ENCODE measurements around the gene SLC35G2. TPM values are rescaled to one million over a fixed set of nuclear protein-coding genes. Genes with fewer than 3 reads are reported as not detected.
A peak's percentile ranks its signal among the peaks of the same experiment; 100 is the strongest.
"Not testable (repeated sequence)": the region's sequence is repeated elsewhere in the genome, so short reads cannot be mapped to it uniquely, and the experiment has no call there.

SLC35G2 gene
- total RNA-seq, 1 donor from 2014 or later: 8.2 TPM

DNA sequence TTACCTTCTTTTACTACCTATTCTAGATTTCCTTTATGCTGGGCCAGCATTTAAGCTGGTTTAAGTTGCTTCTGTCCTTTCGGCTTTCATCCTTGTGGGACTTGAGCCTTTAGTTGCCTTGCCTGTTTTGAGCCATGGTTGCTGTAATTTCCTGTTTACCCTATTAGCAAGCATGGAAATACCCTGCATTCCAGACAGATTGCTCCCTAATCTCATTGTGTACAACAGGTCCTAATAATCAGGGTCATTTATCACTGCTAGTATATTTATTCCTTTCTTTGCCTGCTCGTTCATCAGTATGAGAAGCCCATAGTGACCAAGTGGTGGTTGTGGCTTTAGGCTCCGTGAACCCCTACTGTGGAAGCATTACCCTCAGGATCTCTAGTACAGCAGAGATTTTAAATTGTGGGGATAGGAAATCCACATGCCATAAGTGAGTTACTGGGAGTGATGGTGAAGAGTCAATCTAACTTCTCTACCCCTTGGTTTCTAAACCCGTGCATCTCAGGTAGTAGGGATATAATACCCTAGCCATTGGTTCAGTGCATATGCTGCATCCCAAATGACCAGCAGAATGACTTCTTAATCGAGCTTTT is 75.0 kb downstream of the SLC35G2 start:
- Mint-ChIP-seq H3K36me3 (ENCODE audit: low read depth, unreplicated experiment) (peaks cover 18% of the 10 kb centered on the region), H3K27ac (ENCODE audit: unreplicated experiment) (peak overlapping the region; percentile 90)
- TF ChIP-seq, protein P1, sequence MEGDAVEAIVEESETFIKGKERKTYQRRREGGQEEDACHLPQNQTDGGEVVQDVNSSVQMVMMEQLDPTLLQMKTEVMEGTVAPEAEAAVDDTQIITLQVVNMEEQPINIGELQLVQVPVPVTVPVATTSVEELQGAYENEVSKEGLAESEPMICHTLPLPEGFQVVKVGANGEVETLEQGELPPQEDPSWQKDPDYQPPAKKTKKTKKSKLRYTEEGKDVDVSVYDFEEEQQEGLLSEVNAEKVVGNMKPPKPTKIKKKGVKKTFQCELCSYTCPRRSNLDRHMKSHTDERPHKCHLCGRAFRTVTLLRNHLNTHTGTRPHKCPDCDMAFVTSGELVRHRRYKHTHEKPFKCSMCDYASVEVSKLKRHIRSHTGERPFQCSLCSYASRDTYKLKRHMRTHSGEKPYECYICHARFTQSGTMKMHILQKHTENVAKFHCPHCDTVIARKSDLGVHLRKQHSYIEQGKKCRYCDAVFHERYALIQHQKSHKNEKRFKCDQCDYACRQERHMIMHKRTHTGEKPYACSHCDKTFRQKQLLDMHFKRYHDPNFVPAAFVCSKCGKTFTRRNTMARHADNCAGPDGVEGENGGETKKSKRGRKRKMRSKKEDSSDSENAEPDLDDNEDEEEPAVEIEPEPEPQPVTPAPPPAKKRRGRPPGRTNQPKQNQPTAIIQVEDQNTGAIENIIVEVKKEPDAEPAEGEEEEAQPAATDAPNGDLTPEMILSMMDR (IDR thresholded peaks at IDR 0.05; ENCODE audit: unreplicated experiment): no peak

DNA sequence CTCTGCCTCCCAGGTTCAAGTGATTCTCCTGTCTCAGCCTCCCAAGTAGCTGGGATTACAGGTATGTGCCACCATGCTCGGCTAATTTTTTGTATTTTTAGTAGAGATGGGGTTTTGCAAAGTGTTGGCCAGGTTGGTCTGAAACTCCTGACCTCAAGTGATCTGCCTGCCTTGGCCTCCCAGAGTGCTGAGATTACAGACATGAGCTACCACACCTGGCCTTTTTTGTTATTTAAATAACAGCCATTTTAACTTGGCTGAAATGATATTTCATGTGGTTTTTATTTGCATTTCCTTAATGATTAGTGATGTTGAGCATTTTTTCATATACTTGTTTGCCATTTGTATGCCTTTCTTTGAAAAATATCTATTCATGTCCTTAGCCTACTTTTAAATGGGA is 78.2 kb downstream of the SLC35G2 start:
- not testable (repeated sequence) for H3K27ac Mint-ChIP-seq (ENCODE audit: unreplicated experiment); H3K9me3 Mint-ChIP-seq (ENCODE audit: unreplicated experiment); H3K27me3 Mint-ChIP-seq (ENCODE audit: unreplicated experiment); H3K4me3 Mint-ChIP-seq (ENCODE audit: unreplicated experiment); DNase-seq (ENCODE audit: low spot score)
- Mint-ChIP-seq H3K36me3 (ENCODE audit: low read depth, unreplicated experiment) (peaks cover 15% of the 10 kb centered on the region), H3K4me1 (ENCODE audit: unreplicated experiment) (peaks cover 43% of the 10 kb centered on the region)

More for the DNA sequence above, 75.0 kb downstream of the SLC35G2 start:
- no peaks in the 10 kb centered on the region for H3K9me3 Mint-ChIP-seq (ENCODE audit: unreplicated experiment)
- no peak for DNase-seq (ENCODE audit: low spot score)
- H3K4me3 Mint-ChIP-seq (ENCODE audit: unreplicated experiment): peak overlapping the region; percentile 57
- H3K4me1 Mint-ChIP-seq (ENCODE audit: unreplicated experiment): peaks cover 29% of the 10 kb centered on the region
- peaks cover 3% of the 10 kb centered on the region for H3K27me3 Mint-ChIP-seq (ENCODE audit: unreplicated experiment)

DNA sequence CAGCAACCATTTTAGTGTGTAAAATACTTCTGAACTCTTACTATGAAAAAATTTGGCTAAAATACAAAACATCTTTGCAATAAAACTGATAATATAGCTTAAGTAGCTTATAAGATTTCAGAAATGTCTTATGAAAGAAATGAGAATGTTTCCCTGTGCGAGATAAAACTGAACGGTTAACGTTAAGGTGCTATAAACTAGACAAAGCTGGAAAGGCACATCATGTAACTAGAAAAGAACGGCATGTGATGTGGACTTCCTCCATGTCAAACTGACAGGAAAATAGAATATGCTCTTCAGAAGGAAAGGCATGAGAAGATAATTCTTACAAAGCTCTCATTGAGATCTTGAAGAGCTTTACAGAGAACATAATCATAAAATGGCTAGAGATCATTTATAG is 79.6 kb downstream of the SLC35G2 start:
- TF ChIP-seq, protein P1 (IDR thresholded peaks at IDR 0.05; ENCODE audit: unreplicated experiment): no peak
- no peak overlapping the region for H3K27ac Mint-ChIP-seq (ENCODE audit: unreplicated experiment)
- H3K27me3 Mint-ChIP-seq (ENCODE audit: unreplicated experiment): peaks cover 3% of the 10 kb centered on the region
- no peak overlapping the region for H3K4me3 Mint-ChIP-seq (ENCODE audit: unreplicated experiment)
- no peak for DNase-seq (ENCODE audit: low spot score)
- peaks cover 19% of the 10 kb centered on the region for H3K36me3 Mint-ChIP-seq (ENCODE audit: low read depth, unreplicated experiment)
- no peaks in the 10 kb centered on the region for H3K9me3 Mint-ChIP-seq (ENCODE audit: unreplicated experiment)
- H3K4me1 Mint-ChIP-seq (ENCODE audit: unreplicated experiment): peaks cover 32% of the 10 kb centered on the region

DNA sequence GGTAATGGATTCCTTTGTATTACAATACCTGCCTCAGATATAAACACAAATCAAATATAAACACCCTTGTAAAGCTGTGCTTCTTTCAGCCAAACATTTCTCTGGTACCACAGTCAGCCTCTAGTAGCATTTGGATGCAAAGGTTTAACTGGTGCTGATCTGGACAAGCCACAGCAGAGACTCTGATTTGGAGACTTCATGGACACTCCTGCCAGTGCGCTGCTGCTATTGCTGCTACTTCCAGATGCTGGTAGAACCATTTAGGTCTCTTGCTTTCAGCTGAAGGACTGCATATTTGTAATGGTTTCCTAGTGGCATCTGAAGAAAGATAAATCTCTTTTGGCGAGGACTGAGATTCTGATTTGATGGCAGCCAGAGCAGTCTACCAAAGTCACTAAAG is 80.0 kb downstream of the SLC35G2 start:
- DNase-seq (ENCODE audit: low spot score): no peak
- H3K27me3 Mint-ChIP-seq (ENCODE audit: unreplicated experiment): peaks cover 3% of the 10 kb centered on the region
- peaks cover 28% of the 10 kb centered on the region for H3K4me1 Mint-ChIP-seq (ENCODE audit: unreplicated experiment)
- TF ChIP-seq, protein P1 (IDR thresholded peaks at IDR 0.05; ENCODE audit: unreplicated experiment): no peak
- peaks cover 19% of the 10 kb centered on the region for H3K36me3 Mint-ChIP-seq (ENCODE audit: low read depth, unreplicated experiment)
- H3K4me3 Mint-ChIP-seq (ENCODE audit: unreplicated experiment): no peak overlapping the region
- H3K9me3 Mint-ChIP-seq (ENCODE audit: unreplicated experiment): no peaks in the 10 kb centered on the region
- no peak overlapping the region for H3K27ac Mint-ChIP-seq (ENCODE audit: unreplicated experiment)

DNA sequence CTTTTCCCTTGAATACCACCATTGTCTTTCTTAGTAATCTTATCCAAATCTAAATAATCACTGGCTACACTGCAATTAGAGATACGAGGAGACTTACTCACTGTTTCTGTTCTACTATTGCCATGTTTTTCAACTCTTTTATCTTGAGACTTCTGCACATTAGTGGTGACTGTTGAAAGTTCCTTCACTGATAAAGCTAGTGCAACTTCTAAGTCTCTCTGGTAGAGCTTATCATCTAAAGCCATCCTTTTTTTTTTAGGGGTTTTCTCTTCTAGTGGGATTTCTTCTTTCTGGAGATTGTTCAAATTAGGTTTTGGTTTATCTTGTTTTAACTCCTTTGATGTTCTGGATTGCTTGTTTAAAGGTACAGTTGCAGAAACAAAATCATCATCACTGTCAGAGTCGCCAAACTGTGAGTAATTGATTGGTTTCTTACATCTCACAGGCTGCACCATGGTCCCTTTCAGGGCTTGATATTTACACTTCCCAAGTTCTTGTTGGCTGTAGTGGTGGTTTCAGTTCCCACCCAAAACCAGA is 80.8 kb downstream of the SLC35G2 start:
- Mint-ChIP-seq H3K27me3 (ENCODE audit: unreplicated experiment) (peaks cover 3% of the 10 kb centered on the region), H3K4me3 (ENCODE audit: unreplicated experiment) (no peak overlapping the region), H3K27ac (ENCODE audit: unreplicated experiment) (no peak overlapping the region), H3K9me3 (ENCODE audit: unreplicated experiment) (no peaks in the 10 kb centered on the region), H3K4me1 (ENCODE audit: unreplicated experiment) (peaks cover 21% of the 10 kb centered on the region), H3K36me3 (ENCODE audit: low read depth, unreplicated experiment) (peaks cover 19% of the 10 kb centered on the region)
- TF ChIP-seq, protein P1 (IDR thresholded peaks at IDR 0.05; ENCODE audit: unreplicated experiment): no peak
- DNase-seq (ENCODE audit: low spot score): no peak

DNA sequence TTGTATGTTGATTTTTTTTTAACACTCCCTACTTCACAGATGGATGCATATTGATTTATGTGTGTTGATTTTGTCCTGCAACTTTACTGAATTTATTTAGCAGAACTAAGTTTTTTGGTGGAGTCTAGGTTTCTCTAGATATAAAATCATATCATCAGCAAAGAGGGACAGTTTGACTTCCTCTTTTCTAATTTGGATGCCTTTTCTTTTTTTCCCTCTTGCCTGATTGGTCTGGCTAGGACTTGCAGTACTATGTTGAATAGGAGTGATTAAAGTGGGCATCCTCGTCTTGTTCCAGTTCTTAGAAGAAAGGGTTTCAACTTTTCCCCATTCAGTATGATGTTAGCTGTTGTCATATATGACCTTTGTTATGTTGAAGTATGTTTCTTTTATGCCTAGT is 81.8 kb downstream of the SLC35G2 start:
- not testable (repeated sequence) for H3K9me3 Mint-ChIP-seq (ENCODE audit: unreplicated experiment); H3K27me3 Mint-ChIP-seq (ENCODE audit: unreplicated experiment); H3K27ac Mint-ChIP-seq (ENCODE audit: unreplicated experiment); DNase-seq (ENCODE audit: low spot score); H3K4me3 Mint-ChIP-seq (ENCODE audit: unreplicated experiment)
- Mint-ChIP-seq H3K4me1 (ENCODE audit: unreplicated experiment) (peaks cover 21% of the 10 kb centered on the region), H3K36me3 (ENCODE audit: low read depth, unreplicated experiment) (peaks cover 19% of the 10 kb centered on the region)
